Mucosa of rectum (tissue), 2 donors: ENCODE data around the gene CCDC81.

ENCODE experiments used
- H3K27ac ChIP-seq, 2 donors: one replicate each; pipeline ENCODE4 v1.7.0; 2013; ENCODE audit warnings: inconsistent platforms in 2 of 2, low read depth in 2 of 2, low read length in 2 of 2
- H3K27me3 ChIP-seq, 2 donors: one replicate each; pipeline ENCODE4 v1.7.0; 2013; ENCODE audit warnings: low read length in 2 of 2; ENCODE audit not compliant: control insufficient read depth in 2 of 2, insufficient read depth in 2 of 2
- H3K36me3 ChIP-seq, 2 donors: one replicate each; pipeline ENCODE4 v1.7.0; 2013; ENCODE audit warnings: low read length in 2 of 2; ENCODE audit not compliant: control insufficient read depth in 2 of 2, insufficient read depth in 2 of 2
- H3K4me1 ChIP-seq, 2 donors: one replicate each; pipeline ENCODE4 v1.7.0; 2013; ENCODE audit warnings: low read length in 2 of 2, mild to moderate bottlenecking in 1 of 2; ENCODE audit not compliant: control insufficient read depth in 2 of 2, insufficient read depth in 2 of 2
- H3K4me3 ChIP-seq, 2 donors: one replicate each; pipeline ENCODE4 v1.7.0; 2013; ENCODE audit warnings: low read length in 2 of 2
- H3K9ac ChIP-seq, 2 donors: one replicate each; pipeline ENCODE4 v1.7.0; 2013; ENCODE audit warnings: low read length in 2 of 2, low read depth in 1 of 2, mild to moderate bottlenecking in 1 of 2
- H3K9me3 ChIP-seq, 2 donors: one replicate each; pipeline ENCODE4 v1.7.0; 2013; ENCODE audit warnings: low read length in 2 of 2; ENCODE audit not compliant: control insufficient read depth in 2 of 2
- donor health status: healthy.
- donor health status: Normal muscosa, but diverticular disease.

CCDC81 gene

GRCh38 chr11:86460461-86461385 is 86.0 kb downstream of the CCDC81 start:
- H3K9ac ChIP-seq, result no peak overlapping the region
- H3K4me1 ChIP-seq, result peaks cover 0 to 11% of the 10 kb centered on the region in 2 donors
- H3K36me3 ChIP-seq, result peaks cover 0 to 3% of the 10 kb centered on the region in 2 donors
- no peaks in the 10 kb centered on the region for H3K9me3 ChIP-seq
- no peak overlapping the region for H3K4me3 ChIP-seq
- no peak overlapping the region for H3K27ac ChIP-seq
- no peaks in the 10 kb centered on the region for H3K27me3 ChIP-seq

- peaks cover 0 to 4% of the 10 kb centered on the region in 2 donors for H3K4me1 ChIP-seq
- H3K4me3 ChIP-seq, result no peak overlapping the region
- no peaks in the 10 kb centered on the region for H3K9me3 ChIP-seq
- H3K9ac ChIP-seq, result no peak overlapping the region
- peaks cover 0 to 3% of the 10 kb centered on the region in 2 donors for H3K36me3 ChIP-seq
- H3K27me3 ChIP-seq, result no peaks in the 10 kb centered on the region
- H3K27ac ChIP-seq, result no peak overlapping the region
These were observed 87.2 kb downstream of the CCDC81 start for GRCh38 chr11:86461892-86462291.

GRCh38 chr11:86463120-86463519 is 88.4 kb downstream of the CCDC81 start:
- no peak overlapping the region for H3K4me3 ChIP-seq
- no peak overlapping the region for H3K9ac ChIP-seq
- no peaks in the 10 kb centered on the region for H3K27me3 ChIP-seq
- H3K27ac ChIP-seq, result no peak overlapping the region
- peaks cover 0 to 4% of the 10 kb centered on the region in 2 donors for H3K4me1 ChIP-seq
- H3K9me3 ChIP-seq, result no peaks in the 10 kb centered on the region
- H3K36me3 ChIP-seq, result peaks cover 0 to 3% of the 10 kb centered on the region in 2 donors

GRCh38 chr11:86463955-86464354 is 89.3 kb downstream of the CCDC81 start:
- no peak overlapping the region for H3K9ac ChIP-seq
- H3K27me3 ChIP-seq, result no peaks in the 10 kb centered on the region
- no peak overlapping the region for H3K27ac ChIP-seq
- peaks cover 0 to 4% of the 10 kb centered on the region in 2 donors for H3K4me1 ChIP-seq
- H3K36me3 ChIP-seq, result peaks cover 0 to 3% of the 10 kb centered on the region in 2 donors
- no peaks in the 10 kb centered on the region for H3K9me3 ChIP-seq
- no peak overlapping the region for H3K4me3 ChIP-seq

GRCh38 chr11:86464509-86465221 is 90.0 kb downstream of the CCDC81 start:
- Histone ChIP-seq H3K9me3 (no peaks in the 10 kb centered on the region), H3K4me3 (no peak overlapping the region), H3K27ac (no peak overlapping the region), H3K4me1 (peaks cover 0 to 4% of the 10 kb centered on the region in 2 donors), H3K9ac (no peak overlapping the region), H3K36me3 (peaks cover 0 to 3% of the 10 kb centered on the region in 2 donors), H3K27me3 (no peaks in the 10 kb centered on the region)

GRCh38 chr11:86468169-86468568 is 93.5 kb downstream of the CCDC81 start:
- Histone ChIP-seq H3K9me3 (no peaks in the 10 kb centered on the region), H3K36me3 (peaks cover 0 to 2% of the 10 kb centered on the region in 2 donors), H3K27ac (no peak overlapping the region), H3K27me3 (no peaks in the 10 kb centered on the region), H3K4me3 (no peak overlapping the region), H3K4me1 (no peaks in the 10 kb centered on the region), H3K9ac (no peak overlapping the region)

GRCh38 chr11:86469491-86470388 is 95.1 kb downstream of the CCDC81 start:
- H3K27me3 ChIP-seq, result no peaks in the 10 kb centered on the region
- H3K9ac ChIP-seq, result no peak overlapping the region
- H3K9me3 ChIP-seq, result no peaks in the 10 kb centered on the region
- H3K4me1 ChIP-seq, result no peaks in the 10 kb centered on the region
- no peak overlapping the region for H3K4me3 ChIP-seq
- no peak overlapping the region for H3K27ac ChIP-seq
- no peaks in the 10 kb centered on the region for H3K36me3 ChIP-seq
